ENCODE measurements around the gene SLMAP. TPM values are rescaled to one million over a fixed set of nuclear protein-coding genes. Genes with fewer than 3 reads are reported as not detected.

SLMAP gene
- total RNA-seq, 1 donor from 2014 or later = 58.2 TPM

- no peaks in the 10 kb centered on the region for H3K36me3 Mint-ChIP-seq (ENCODE audit: low read depth)
- H3K27ac Mint-ChIP-seq = no peak overlapping the region
- intact Hi-C loops (cut with micrococcal nuclease) = no loop called here
- no peaks in the 10 kb centered on the region for H3K27me3 Mint-ChIP-seq (ENCODE audit: low read depth)
- no peaks in the 10 kb centered on the region for H3K9me3 Mint-ChIP-seq
- DNase-seq (ENCODE audit: low spot score) = no peak
- no peak overlapping the region for H3K4me3 Mint-ChIP-seq (ENCODE audit: low read depth)
- H3K4me1 Mint-ChIP-seq (ENCODE audit: low read depth) = peaks cover 1% of the 10 kb centered on the region
Measured at GRCh38 chr3:57948781-57949242, 192.7 kb downstream of the SLMAP start.

- Mint-ChIP-seq H3K9me3 (no peaks in the 10 kb centered on the region), H3K36me3 (ENCODE audit: low read depth) (no peaks in the 10 kb centered on the region), H3K4me1 (ENCODE audit: low read depth) (peaks cover 1% of the 10 kb centered on the region), H3K27ac (no peak overlapping the region), H3K27me3 (ENCODE audit: low read depth) (no peaks in the 10 kb centered on the region), H3K4me3 (ENCODE audit: low read depth) (no peak overlapping the region)
- no peak for DNase-seq (ENCODE audit: low spot score)
- intact Hi-C loops (cut with micrococcal nuclease) = no loop called here
Measured at GRCh38 chr3:57949344-57949743, 193.2 kb downstream of the SLMAP start.

GRCh38 chr3:57949785-57950615 is 193.9 kb downstream of the SLMAP start:
- no peak for DNase-seq (ENCODE audit: low spot score)
- peaks cover 1% of the 10 kb centered on the region for H3K4me1 Mint-ChIP-seq (ENCODE audit: low read depth)
- H3K9me3 Mint-ChIP-seq = no peaks in the 10 kb centered on the region
- no peak overlapping the region for H3K27ac Mint-ChIP-seq
- H3K36me3 Mint-ChIP-seq (ENCODE audit: low read depth) = no peaks in the 10 kb centered on the region
- intact Hi-C loops (cut with micrococcal nuclease) = no loop called here
- no peaks in the 10 kb centered on the region for H3K27me3 Mint-ChIP-seq (ENCODE audit: low read depth)
- H3K4me3 Mint-ChIP-seq (ENCODE audit: low read depth) = no peak overlapping the region

- H3K9me3 Mint-ChIP-seq = no peaks in the 10 kb centered on the region
- peaks cover 4% of the 10 kb centered on the region for H3K4me1 Mint-ChIP-seq (ENCODE audit: low read depth)
- no peak overlapping the region for H3K27ac Mint-ChIP-seq
- H3K27me3 Mint-ChIP-seq (ENCODE audit: low read depth) = no peaks in the 10 kb centered on the region
- DNase-seq (ENCODE audit: low spot score) = no peak
- intact Hi-C loops (cut with micrococcal nuclease) = no loop called here
- H3K4me3 Mint-ChIP-seq (ENCODE audit: low read depth) = no peak overlapping the region
- H3K36me3 Mint-ChIP-seq (ENCODE audit: low read depth) = no peaks in the 10 kb centered on the region
Measured at GRCh38 chr3:57951066-57951882, 195.2 kb downstream of the SLMAP start.

GRCh38 chr3:57952208-57952631 is 196.1 kb downstream of the SLMAP start:
- no peaks in the 10 kb centered on the region for H3K27me3 Mint-ChIP-seq (ENCODE audit: low read depth)
- no peak overlapping the region for H3K4me3 Mint-ChIP-seq (ENCODE audit: low read depth)
- intact Hi-C loops (cut with micrococcal nuclease) = no loop called here
- DNase-seq (ENCODE audit: low spot score) = no peak
- no peaks in the 10 kb centered on the region for H3K9me3 Mint-ChIP-seq
- H3K36me3 Mint-ChIP-seq (ENCODE audit: low read depth) = no peaks in the 10 kb centered on the region
- H3K4me1 Mint-ChIP-seq (ENCODE audit: low read depth) = peaks cover 5% of the 10 kb centered on the region
- H3K27ac Mint-ChIP-seq = no peak overlapping the region

GRCh38 chr3:57952651-57953050 is 196.5 kb downstream of the SLMAP start:
- H3K27ac Mint-ChIP-seq = no peak overlapping the region
- H3K27me3 Mint-ChIP-seq (ENCODE audit: low read depth) = no peaks in the 10 kb centered on the region
- no peak for DNase-seq (ENCODE audit: low spot score)
- H3K9me3 Mint-ChIP-seq = no peaks in the 10 kb centered on the region
- no peak overlapping the region for H3K4me3 Mint-ChIP-seq (ENCODE audit: low read depth)
- H3K36me3 Mint-ChIP-seq (ENCODE audit: low read depth) = no peaks in the 10 kb centered on the region
- H3K4me1 Mint-ChIP-seq (ENCODE audit: low read depth) = peaks cover 5% of the 10 kb centered on the region
- intact Hi-C loops (cut with micrococcal nuclease) = no loop called here

- Mint-ChIP-seq H3K27ac (no peak overlapping the region), H3K4me3 (ENCODE audit: low read depth) (no peak overlapping the region), H3K27me3 (ENCODE audit: low read depth) (no peaks in the 10 kb centered on the region), H3K4me1 (ENCODE audit: low read depth) (peaks cover 7% of the 10 kb centered on the region), H3K36me3 (ENCODE audit: low read depth) (no peaks in the 10 kb centered on the region), H3K9me3 (no peaks in the 10 kb centered on the region)
- intact Hi-C loops (cut with micrococcal nuclease) = no loop called here
- DNase-seq (ENCODE audit: low spot score) = no peak
Measured at GRCh38 chr3:57953576-57953975, 197.5 kb downstream of the SLMAP start.

GRCh38 chr3:57956119-57956832 is 200.2 kb downstream of the SLMAP start:
- Mint-ChIP-seq H3K27ac (no peak overlapping the region), H3K9me3 (no peaks in the 10 kb centered on the region), H3K36me3 (ENCODE audit: low read depth) (no peaks in the 10 kb centered on the region), H3K4me3 (ENCODE audit: low read depth) (no peak overlapping the region), H3K4me1 (ENCODE audit: low read depth) (peaks cover 9% of the 10 kb centered on the region), H3K27me3 (ENCODE audit: low read depth) (no peaks in the 10 kb centered on the region)
- DNase-seq (ENCODE audit: low spot score) = no peak
- intact Hi-C loops (cut with micrococcal nuclease) = no loop called here

- H3K27ac Mint-ChIP-seq = no peak overlapping the region
- DNase-seq (ENCODE audit: low spot score) = no peak
- H3K4me1 Mint-ChIP-seq (ENCODE audit: low read depth) = peaks cover 7% of the 10 kb centered on the region
- H3K27me3 Mint-ChIP-seq (ENCODE audit: low read depth) = no peaks in the 10 kb centered on the region
- H3K4me3 Mint-ChIP-seq (ENCODE audit: low read depth) = no peak overlapping the region
- H3K36me3 Mint-ChIP-seq (ENCODE audit: low read depth) = no peaks in the 10 kb centered on the region
- intact Hi-C loops (cut with micrococcal nuclease) = no loop called here
- H3K9me3 Mint-ChIP-seq = no peaks in the 10 kb centered on the region
Measured at GRCh38 chr3:57956833-57957174, 200.7 kb downstream of the SLMAP start.

GRCh38 chr3:57957824-57958223 is 201.7 kb downstream of the SLMAP start:
- no peak for DNase-seq (ENCODE audit: low spot score)
- intact Hi-C loops (cut with micrococcal nuclease) = no loop called here
- no peaks in the 10 kb centered on the region for H3K9me3 Mint-ChIP-seq
- no peaks in the 10 kb centered on the region for H3K27me3 Mint-ChIP-seq (ENCODE audit: low read depth)
- no peak overlapping the region for H3K4me3 Mint-ChIP-seq (ENCODE audit: low read depth)
- H3K36me3 Mint-ChIP-seq (ENCODE audit: low read depth) = no peaks in the 10 kb centered on the region
- H3K4me1 Mint-ChIP-seq (ENCODE audit: low read depth) = peaks cover 7% of the 10 kb centered on the region
- no peak overlapping the region for H3K27ac Mint-ChIP-seq

GRCh38 chr3:57958642-57959422 is 202.7 kb downstream of the SLMAP start:
- H3K9me3 Mint-ChIP-seq = no peaks in the 10 kb centered on the region
- H3K4me3 Mint-ChIP-seq (ENCODE audit: low read depth) = no peak overlapping the region
- intact Hi-C loops (cut with micrococcal nuclease) = no loop called here
- no peak for DNase-seq (ENCODE audit: low spot score)
- H3K27ac Mint-ChIP-seq = no peak overlapping the region
- H3K36me3 Mint-ChIP-seq (ENCODE audit: low read depth) = no peaks in the 10 kb centered on the region
- H3K27me3 Mint-ChIP-seq (ENCODE audit: low read depth) = no peaks in the 10 kb centered on the region
- peaks cover 7% of the 10 kb centered on the region for H3K4me1 Mint-ChIP-seq (ENCODE audit: low read depth)

- H3K27me3 Mint-ChIP-seq (ENCODE audit: low read depth) = no peaks in the 10 kb centered on the region
- no peak overlapping the region for H3K27ac Mint-ChIP-seq
- peaks cover 7% of the 10 kb centered on the region for H3K4me1 Mint-ChIP-seq (ENCODE audit: low read depth)
- no peaks in the 10 kb centered on the region for H3K36me3 Mint-ChIP-seq (ENCODE audit: low read depth)
- H3K4me3 Mint-ChIP-seq (ENCODE audit: low read depth) = no peak overlapping the region
- intact Hi-C loops (cut with micrococcal nuclease) = no loop called here
- no peak for DNase-seq (ENCODE audit: low spot score)
- H3K9me3 Mint-ChIP-seq = no peaks in the 10 kb centered on the region
Measured at GRCh38 chr3:57959423-57960173, 203.5 kb downstream of the SLMAP start.

Measured in activated T-helper 2 cell treated with anti-CD3 and anti-CD28 coated beads, Interferon-gamma antibody, Interleukin-2, Interleukin-4, amounts not matched to agents 10 μg/mL and 5 μg/mL and 100 μg/mL, durations not matched to agents 14 hours and 24 hours and 36 hours (primary cell).